GM12874 (cell line): ENCODE results near the gene IL1RAPL1.

Source experiments
- CTCF ChIP-seq: IDR thresholded peaks from 2 replicates; pipeline ENCODE4 v1.5.1; 2011; ENCODE audit warnings: low read depth, mild to moderate bottlenecking, control low read depth, low read length, moderate library complexity; ENCODE audit not compliant: insufficient read depth

The IL1RAPL1 gene

GRCh38 chrX:29110041-29110440 lies 522.8 kb downstream of the IL1RAPL1 start:
- TF ChIP-seq CTCF, result no peak

- TF ChIP-seq CTCF, result no peak
These were observed 526.0 kb downstream of the IL1RAPL1 start for GRCh38 chrX:29113221-29113620.

- TF ChIP-seq CTCF, result no peak
These were observed 543.7 kb downstream of the IL1RAPL1 start for GRCh38 chrX:29130905-29131304.

GRCh38 chrX:29136904-29137303 lies 549.7 kb downstream of the IL1RAPL1 start:
- TF ChIP-seq CTCF, result no peak

GRCh38 chrX:29138003-29138402 lies 550.8 kb downstream of the IL1RAPL1 start:
- no peak for TF ChIP-seq CTCF

GRCh38 chrX:29143356-29143755 lies 556.1 kb downstream of the IL1RAPL1 start:
- TF ChIP-seq CTCF, result no peak

- TF ChIP-seq CTCF, result no peak
These were observed 556.5 kb downstream of the IL1RAPL1 start for GRCh38 chrX:29143756-29144155.

- TF ChIP-seq CTCF, result no peak
These were observed 558.1 kb downstream of the IL1RAPL1 start for GRCh38 chrX:29145316-29145715.
